Tibial nerve (tissue), 4 donors: Measurements from ENCODE around the gene BNIP5. TPM values are rescaled to one million over a fixed set of nuclear protein-coding genes. Genes with fewer than 3 reads are reported as not detected.

Source experiments
- DNase-seq, 2 donors: peaks; one replicate each; pipeline ENCODE4 v3.0.0-alpha.2; 2019; ENCODE audit warnings: low spot score in 2 of 2
- H3K27ac ChIP-seq, 4 donors: fragments of 200-600 bp; sonication (generic) in 3 of 4; one replicate each; pipeline ENCODE4 v1.5.1; 2017 to 2019; ENCODE audit warnings: mild to moderate bottlenecking in 1 of 4
- H3K27me3 ChIP-seq, 2 donors: fragments of 200-600 bp; sonication (generic) in 1 of 2; one replicate each; pipeline versions ENCODE4 v1.5.1 to v1.6.0; 2017 to 2019
- H3K36me3 ChIP-seq, 3 donors: fragments of 200-600 bp; sonication (generic); one replicate each; pipeline ENCODE4 v1.5.1; 2018 to 2019
- H3K4me1 ChIP-seq, 4 donors: fragments of 200-600 bp; sonication (generic) in 3 of 4; one replicate each; pipeline ENCODE4 v1.5.1; 2017 to 2019
- H3K4me3 ChIP-seq, 4 donors: fragments of 200-600 bp; sonication (generic) in 3 of 4; one replicate each; pipeline ENCODE4 v1.5.1; 2017 to 2019; ENCODE audit warnings: mild to moderate bottlenecking in 1 of 4, moderate library complexity in 1 of 4
- H3K9me3 ChIP-seq, 4 donors: fragments of 200-600 bp; sonication (generic) in 3 of 4; one replicate each; pipeline ENCODE4 v1.5.1; 2017 to 2019
- EP300 ChIP-seq, 2 donors: sonication (generic); formaldehyde crosslinking; IDR thresholded peaks; one replicate each; pipeline ENCODE4 v1.6.1; 2017; ENCODE audit warnings: antibody characterized with exemption in 2 of 2, mild to moderate bottlenecking in 1 of 2
- POLR2A ChIP-seq, 2 donors: fragments of 450-650 bp; IDR thresholded peaks; one replicate each; pipeline ENCODE4 v1.6.1; 2017; ENCODE audit warnings: antibody characterized with exemption in 2 of 2, mild to moderate bottlenecking in 2 of 2, moderate library complexity in 2 of 2
- WGBS, 2 donors: methylation state at CpG; one replicate each; pipeline ENCODE4 v1.1.5; 2018; 5-methylcytosine and 5-hydroxymethylcytosine counted together
- total RNA-seq, 4 donors: library from RNA; depleted of rRNA; stranded (reverse); fragments of >200 nt; gene quantifications; one replicate each; pipeline ENCODE4 v1.1.0, GENCODE V29; 2016
- TF ChIP-seq, protein P1 (sequence below), 5 experiments: fragments of 200-600 bp in 3 of 5; fragments of 450-650 bp in 2 of 5; sonication (generic) in 3 of 5; IDR thresholded peaks; one replicate each; pipeline ENCODE4 v1.5.1; 2016 to 2019; ENCODE audit warnings: antibody characterized with exemption in 5 of 5, mild to moderate bottlenecking in 3 of 5, moderate library complexity in 2 of 5

The BNIP5 gene
- total RNA-seq, 4 donors from 2014 or later: not detected

DNA sequence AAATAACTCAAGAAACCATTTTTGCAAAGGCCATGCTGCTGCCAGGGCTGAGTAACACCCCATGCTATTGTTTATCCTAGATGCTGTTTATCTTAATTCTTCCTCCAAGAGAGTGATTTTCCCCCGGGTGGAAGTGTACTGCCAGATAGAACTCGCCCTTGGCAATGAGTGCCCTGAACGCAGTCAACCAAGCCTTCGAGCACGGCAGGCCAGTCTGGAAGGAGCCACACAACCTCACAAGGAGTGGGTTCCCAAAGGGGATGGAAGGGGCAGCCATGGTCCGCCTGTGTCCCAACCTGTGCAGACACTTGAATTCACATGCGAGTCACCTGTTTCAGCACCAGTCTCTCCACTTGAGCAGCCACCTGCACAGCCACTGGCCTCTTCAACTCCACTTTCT lies 34.9 kb downstream of the BNIP5 start:
- no peaks in the 10 kb centered on the region for H3K27me3 ChIP-seq
- peak in 1 of 2 donors; percentile 42 for DNase-seq
- H3K4me3 ChIP-seq: no peak overlapping the region
- peak overlapping the region in 3 of 4 donors; percentile 20 to 73 (median 53) for H3K27ac ChIP-seq
- H3K4me1 ChIP-seq: peaks cover 0 to 26% (median 7%) of the 10 kb centered on the region in 4 donors
- H3K9me3 ChIP-seq: no peaks in the 10 kb centered on the region
- TF ChIP-seq, protein P1, sequence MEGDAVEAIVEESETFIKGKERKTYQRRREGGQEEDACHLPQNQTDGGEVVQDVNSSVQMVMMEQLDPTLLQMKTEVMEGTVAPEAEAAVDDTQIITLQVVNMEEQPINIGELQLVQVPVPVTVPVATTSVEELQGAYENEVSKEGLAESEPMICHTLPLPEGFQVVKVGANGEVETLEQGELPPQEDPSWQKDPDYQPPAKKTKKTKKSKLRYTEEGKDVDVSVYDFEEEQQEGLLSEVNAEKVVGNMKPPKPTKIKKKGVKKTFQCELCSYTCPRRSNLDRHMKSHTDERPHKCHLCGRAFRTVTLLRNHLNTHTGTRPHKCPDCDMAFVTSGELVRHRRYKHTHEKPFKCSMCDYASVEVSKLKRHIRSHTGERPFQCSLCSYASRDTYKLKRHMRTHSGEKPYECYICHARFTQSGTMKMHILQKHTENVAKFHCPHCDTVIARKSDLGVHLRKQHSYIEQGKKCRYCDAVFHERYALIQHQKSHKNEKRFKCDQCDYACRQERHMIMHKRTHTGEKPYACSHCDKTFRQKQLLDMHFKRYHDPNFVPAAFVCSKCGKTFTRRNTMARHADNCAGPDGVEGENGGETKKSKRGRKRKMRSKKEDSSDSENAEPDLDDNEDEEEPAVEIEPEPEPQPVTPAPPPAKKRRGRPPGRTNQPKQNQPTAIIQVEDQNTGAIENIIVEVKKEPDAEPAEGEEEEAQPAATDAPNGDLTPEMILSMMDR (IDR thresholded peaks at IDR 0.05): no peak
- TF ChIP-seq EP300 (IDR thresholded peaks at IDR 0.05): peak in 1 of 2 donors; percentile 41
- WGBS, 2 donors: 49 to 72% methylated on average over 7 of the region's 7 CpGs
- no peaks in the 10 kb centered on the region for H3K36me3 ChIP-seq

DNA sequence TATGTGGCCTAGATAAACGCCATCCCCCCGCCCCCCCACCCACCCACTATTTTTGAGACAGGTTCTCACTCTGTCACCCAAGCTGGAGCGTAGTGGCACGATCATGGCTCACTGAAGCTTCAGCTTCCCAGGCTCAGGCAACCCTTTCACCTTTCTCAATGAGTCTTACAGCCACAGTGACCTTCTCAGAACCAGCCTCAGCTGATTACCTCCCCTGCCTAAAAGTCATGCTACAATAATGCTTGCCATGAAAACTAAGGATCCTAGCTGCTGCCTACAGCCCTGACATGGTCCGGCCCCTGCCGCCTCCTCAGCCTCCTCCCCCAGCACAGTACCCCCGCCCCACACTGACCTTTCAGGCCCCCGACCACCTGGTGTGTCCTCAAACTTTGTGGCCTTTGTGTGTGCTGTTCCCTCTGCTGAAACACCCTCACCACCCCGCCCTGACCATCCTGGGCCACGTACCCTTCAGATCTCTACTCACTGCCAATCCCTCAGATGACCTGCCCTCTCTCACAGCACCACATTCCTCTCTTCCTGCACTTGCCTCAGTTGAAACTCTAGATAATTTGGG lies 35.5 kb downstream of the BNIP5 start:
- DNase-seq: no peak
- WGBS, 2 donors: 70 to 74% methylated on average over 10 of the region's 10 CpGs
- Histone ChIP-seq H3K36me3 (no peaks in the 10 kb centered on the region), H3K27me3 (no peaks in the 10 kb centered on the region), H3K4me3 (no peak overlapping the region), H3K27ac (peak overlapping the region in 2 of 4 donors; percentile 53 to 73), H3K9me3 (no peaks in the 10 kb centered on the region), H3K4me1 (peaks cover 0 to 26% (median 7%) of the 10 kb centered on the region in 4 donors)
- TF ChIP-seq EP300 (IDR thresholded peaks at IDR 0.05) (no peak), POLR2A (IDR thresholded peaks at IDR 0.05) (no peak)
- TF ChIP-seq, protein P1 (IDR thresholded peaks at IDR 0.05): no peak

DNA sequence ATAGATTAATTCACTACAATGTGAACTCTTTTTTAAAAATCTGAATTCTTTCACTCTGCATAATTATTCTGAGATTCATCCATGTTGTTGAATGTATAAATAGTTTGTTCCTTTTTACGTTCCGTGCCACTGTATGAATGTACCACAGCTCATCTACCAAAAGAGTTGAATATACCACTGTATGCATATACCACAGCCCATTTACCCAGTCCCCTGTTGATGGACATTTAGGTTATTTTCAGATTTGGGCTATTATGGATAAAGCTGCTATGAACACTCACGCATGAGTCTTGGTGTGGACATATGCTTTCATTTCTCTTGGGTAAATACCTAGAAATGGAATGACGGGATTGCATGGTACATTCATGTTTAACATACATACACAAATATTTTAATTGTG lies 38.7 kb downstream of the BNIP5 start:
- Histone ChIP-seq H3K27ac (no peak overlapping the region), H3K36me3 (no peaks in the 10 kb centered on the region), H3K4me1 (peaks cover 0 to 25% (median 7%) of the 10 kb centered on the region in 4 donors), H3K9me3 (no peaks in the 10 kb centered on the region), H3K27me3 (no peaks in the 10 kb centered on the region), H3K4me3 (no peak overlapping the region)
- DNase-seq: no peak
- TF ChIP-seq EP300 (IDR thresholded peaks at IDR 0.05): no peak
- TF ChIP-seq POLR2A (IDR thresholded peaks at IDR 0.05): no peak
- TF ChIP-seq, protein P1 (IDR thresholded peaks at IDR 0.05): no peak
- WGBS, 2 donors: 83 to 87% methylated on average over 4 of the region's 4 CpGs

DNA sequence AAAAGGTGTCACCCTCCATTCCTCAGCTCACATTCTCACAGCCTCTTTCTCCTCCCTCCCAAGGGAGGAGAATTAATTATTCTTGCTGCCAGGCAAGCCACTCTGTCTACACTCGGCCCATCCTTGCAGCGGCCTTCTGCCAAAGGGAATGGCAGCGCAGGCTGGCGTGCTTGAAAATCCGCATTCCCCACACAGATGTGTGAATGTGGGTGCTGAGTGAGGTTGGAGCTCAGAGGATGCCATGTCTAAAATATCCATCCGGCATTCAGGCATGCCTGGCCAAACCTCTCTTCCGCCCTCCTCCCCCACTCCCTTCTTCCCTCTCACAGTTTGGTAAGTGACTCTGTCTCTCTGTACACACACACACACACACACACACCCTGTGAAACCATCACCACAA lies 39.2 kb downstream of the BNIP5 start:
- Histone ChIP-seq H3K9me3 (no peaks in the 10 kb centered on the region), H3K4me3 (no peak overlapping the region), H3K27ac (no peak overlapping the region), H3K4me1 (peaks cover 0 to 20% (median 7%) of the 10 kb centered on the region in 4 donors), H3K36me3 (no peaks in the 10 kb centered on the region), H3K27me3 (no peaks in the 10 kb centered on the region)
- TF ChIP-seq EP300 (IDR thresholded peaks at IDR 0.05) (no peak), POLR2A (IDR thresholded peaks at IDR 0.05) (no peak)
- TF ChIP-seq, protein P1 (IDR thresholded peaks at IDR 0.05): no peak
- 88 to 93% methylated on average over 7 of the region's 7 CpGs for WGBS, 2 donors
- DNase-seq: no peak

DNA sequence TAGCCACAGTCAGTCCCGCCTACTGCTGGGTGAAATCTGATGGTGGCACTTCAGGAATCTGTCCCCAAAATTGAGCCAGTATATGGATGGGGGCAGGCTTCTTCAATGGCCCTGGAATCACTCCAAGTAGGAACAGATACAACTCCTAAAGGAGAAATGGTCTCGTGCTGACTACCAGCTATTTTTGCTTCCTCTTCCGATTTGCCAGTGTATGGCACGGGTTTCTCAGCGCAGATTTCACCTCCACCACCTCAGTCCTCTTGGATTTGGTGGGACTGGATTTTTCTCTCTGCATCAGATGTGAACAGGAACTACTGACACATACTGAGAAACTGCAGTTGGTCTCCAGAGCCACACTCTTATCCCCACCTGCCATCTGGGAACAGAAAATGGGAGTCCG lies 39.6 kb downstream of the BNIP5 start:
- DNase-seq: no peak
- no peaks in the 10 kb centered on the region for H3K27me3 ChIP-seq
- WGBS, 2 donors: 83 to 87% methylated on average over 6 of the region's 6 CpGs
- no peak overlapping the region for H3K4me3 ChIP-seq
- H3K9me3 ChIP-seq: no peaks in the 10 kb centered on the region
- H3K27ac ChIP-seq: no peak overlapping the region
- no peaks in the 10 kb centered on the region for H3K36me3 ChIP-seq
- TF ChIP-seq EP300 (IDR thresholded peaks at IDR 0.05) (no peak), POLR2A (IDR thresholded peaks at IDR 0.05) (no peak)
- TF ChIP-seq, protein P1 (IDR thresholded peaks at IDR 0.05): no peak
- H3K4me1 ChIP-seq: peaks cover 0 to 15% (median 6%) of the 10 kb centered on the region in 4 donors
